Epithelial cell of umbilical artery (primary cell): ENCODE measurements around the gene CYP2C8. TPM values are rescaled to one million over a fixed set of nuclear protein-coding genes. Genes with fewer than 3 reads are reported as not detected.

Source experiments
- total RNA-seq: library from RNA; depleted of rRNA; stranded (reverse); fragments of >200 nt; gene quantifications from 2 replicates; pipeline ENCODE4 v1.2.3, GENCODE V29; 2014

CYP2C8 gene
- not detected in 2 replicates for total RNA-seq

DNA sequence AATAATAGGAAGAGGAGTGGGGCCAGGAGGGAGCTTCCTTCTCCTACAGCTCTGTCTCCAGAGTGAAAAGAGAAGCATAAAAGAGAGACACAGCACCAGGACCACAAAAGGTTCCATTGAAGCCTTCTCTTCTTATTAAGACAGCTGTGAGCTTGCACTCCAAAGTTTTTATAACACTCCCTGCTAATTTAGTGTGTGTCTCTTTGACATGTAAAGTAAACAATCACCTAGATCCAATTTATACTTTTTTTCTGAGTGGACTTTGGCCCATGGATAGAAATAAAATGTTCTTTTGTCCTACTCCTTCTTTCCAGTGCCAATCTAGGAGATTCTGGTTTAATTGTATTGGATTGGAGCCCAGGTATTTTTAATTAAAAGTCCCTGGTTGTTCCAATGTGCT lies at the start of gene CYP2C8:
TSS of gene CYP2C8 (minus strand) at position 212 of the 400 bp plus-strand sequence. CDS start at position 117, 95 bp downstream.

Other genes with a start within 250 kb of the CYP2C8 start
- gene CYP2C9, start 130.8 kb downstream of the CYP2C8 start, total RNA-seq: not detected in 2 replicates
- gene ACSM6, start 124.7 kb upstream of the CYP2C8 start, total RNA-seq: not detected in 2 replicates
- 20.1 and 32.7 TPM in 2 replicates for gene PDLIM1, start 221.5 kb upstream of the CYP2C8 start, total RNA-seq